Measurements from ENCODE around the gene SIL1.

Gene SIL1

GRCh38 chr5:138949988-138950387 is 248.2 kb downstream of the SIL1 start:
- Mint-ChIP-seq H3K4me1 (ENCODE audit: low read depth) (peaks cover 11% of the 10 kb centered on the region), H3K9me3 (no peaks in the 10 kb centered on the region), H3K4me3 (no peak overlapping the region), H3K36me3 (ENCODE audit: low read depth) (no peaks in the 10 kb centered on the region), H3K27ac (peak overlapping the region; percentile 3), H3K27me3 (ENCODE audit: low read depth) (no peaks in the 10 kb centered on the region)
- no peak for DNase-seq (ENCODE audit: low spot score)

GRCh38 chr5:138949223-138949574 is 249.0 kb downstream of the SIL1 start:
- no peaks in the 10 kb centered on the region for H3K27me3 Mint-ChIP-seq (ENCODE audit: low read depth)
- no peak overlapping the region for H3K4me3 Mint-ChIP-seq
- no peak overlapping the region for H3K27ac Mint-ChIP-seq
- H3K4me1 Mint-ChIP-seq (ENCODE audit: low read depth), result peaks cover 12% of the 10 kb centered on the region
- no peaks in the 10 kb centered on the region for H3K36me3 Mint-ChIP-seq (ENCODE audit: low read depth)
- H3K9me3 Mint-ChIP-seq, result no peaks in the 10 kb centered on the region
- no peak for DNase-seq (ENCODE audit: low spot score)

- no peaks in the 10 kb centered on the region for H3K36me3 Mint-ChIP-seq (ENCODE audit: low read depth)
- DNase-seq (ENCODE audit: low spot score), result no peak
Observed at GRCh38 chr5:138948471-138949222, 249.5 kb downstream of the SIL1 start.

GRCh38 chr5:138947780-138948179 is 250.4 kb downstream of the SIL1 start:
- H3K9me3 Mint-ChIP-seq, result no peaks in the 10 kb centered on the region
- peaks cover 3% of the 10 kb centered on the region for H3K4me1 Mint-ChIP-seq (ENCODE audit: low read depth)
- no peaks in the 10 kb centered on the region for H3K36me3 Mint-ChIP-seq (ENCODE audit: low read depth)
- H3K27me3 Mint-ChIP-seq (ENCODE audit: low read depth), result no peaks in the 10 kb centered on the region
- DNase-seq (ENCODE audit: low spot score), result no peak
- no peak overlapping the region for H3K27ac Mint-ChIP-seq
- no peak overlapping the region for H3K4me3 Mint-ChIP-seq

More at GRCh38 chr5:138948471-138949222, 249.5 kb downstream of the SIL1 start:
- no peak overlapping the region for H3K4me3 Mint-ChIP-seq
- no peaks in the 10 kb centered on the region for H3K9me3 Mint-ChIP-seq
- no peak overlapping the region for H3K27ac Mint-ChIP-seq
- H3K27me3 Mint-ChIP-seq (ENCODE audit: low read depth), result no peaks in the 10 kb centered on the region
- peaks cover 10% of the 10 kb centered on the region for H3K4me1 Mint-ChIP-seq (ENCODE audit: low read depth)

- no peak for DNase-seq (ENCODE audit: low spot score)
- H3K27me3 Mint-ChIP-seq (ENCODE audit: low read depth), result no peaks in the 10 kb centered on the region
- H3K27ac Mint-ChIP-seq, result no peak overlapping the region
- H3K4me1 Mint-ChIP-seq (ENCODE audit: low read depth), result peaks cover 3% of the 10 kb centered on the region
- H3K4me3 Mint-ChIP-seq, result no peak overlapping the region
- no peaks in the 10 kb centered on the region for H3K36me3 Mint-ChIP-seq (ENCODE audit: low read depth)
- H3K9me3 Mint-ChIP-seq, result no peaks in the 10 kb centered on the region
Observed at GRCh38 chr5:138946831-138947560, 251.2 kb downstream of the SIL1 start.

GRCh38 chr5:138946241-138946623 is 251.9 kb downstream of the SIL1 start:
- no peak for DNase-seq (ENCODE audit: low spot score)
- Mint-ChIP-seq H3K4me3 (no peak overlapping the region), H3K27ac (no peak overlapping the region), H3K27me3 (ENCODE audit: low read depth) (no peaks in the 10 kb centered on the region), H3K36me3 (ENCODE audit: low read depth) (no peaks in the 10 kb centered on the region), H3K4me1 (ENCODE audit: low read depth) (peaks cover 3% of the 10 kb centered on the region), H3K9me3 (no peaks in the 10 kb centered on the region)

- no peaks in the 10 kb centered on the region for H3K9me3 Mint-ChIP-seq
- no peaks in the 10 kb centered on the region for H3K36me3 Mint-ChIP-seq (ENCODE audit: low read depth)
- H3K4me1 Mint-ChIP-seq (ENCODE audit: low read depth), result peaks cover 7% of the 10 kb centered on the region
- no peak for DNase-seq (ENCODE audit: low spot score)
- H3K27me3 Mint-ChIP-seq (ENCODE audit: low read depth), result no peaks in the 10 kb centered on the region
- peak overlapping the region; percentile 21 for H3K27ac Mint-ChIP-seq
- H3K4me3 Mint-ChIP-seq, result no peak overlapping the region
Observed at GRCh38 chr5:138945421-138946240, 252.5 kb downstream of the SIL1 start.

GRCh38 chr5:138944527-138945322 is 253.4 kb downstream of the SIL1 start:
- no peak overlapping the region for H3K4me3 Mint-ChIP-seq
- no peaks in the 10 kb centered on the region for H3K36me3 Mint-ChIP-seq (ENCODE audit: low read depth)
- H3K9me3 Mint-ChIP-seq, result no peaks in the 10 kb centered on the region
- H3K27ac Mint-ChIP-seq, result no peak overlapping the region
- DNase-seq (ENCODE audit: low spot score), result no peak
- H3K27me3 Mint-ChIP-seq (ENCODE audit: low read depth), result no peaks in the 10 kb centered on the region
- H3K4me1 Mint-ChIP-seq (ENCODE audit: low read depth), result peaks cover 9% of the 10 kb centered on the region

GRCh38 chr5:138943599-138944173 is 254.5 kb downstream of the SIL1 start:
- DNase-seq (ENCODE audit: low spot score), result no peak
- Mint-ChIP-seq H3K4me1 (ENCODE audit: low read depth) (peaks cover 12% of the 10 kb centered on the region), H3K27ac (no peak overlapping the region), H3K4me3 (no peak overlapping the region), H3K36me3 (ENCODE audit: low read depth) (no peaks in the 10 kb centered on the region), H3K9me3 (no peaks in the 10 kb centered on the region), H3K27me3 (ENCODE audit: low read depth) (no peaks in the 10 kb centered on the region)

- H3K27ac Mint-ChIP-seq, result no peak overlapping the region
- peaks cover 17% of the 10 kb centered on the region for H3K4me1 Mint-ChIP-seq (ENCODE audit: low read depth)
- H3K27me3 Mint-ChIP-seq (ENCODE audit: low read depth), result no peaks in the 10 kb centered on the region
- H3K36me3 Mint-ChIP-seq (ENCODE audit: low read depth), result no peaks in the 10 kb centered on the region
- DNase-seq (ENCODE audit: low spot score), result no peak
- no peak overlapping the region for H3K4me3 Mint-ChIP-seq
- H3K9me3 Mint-ChIP-seq, result no peaks in the 10 kb centered on the region
Observed at GRCh38 chr5:138942861-138943260, 255.3 kb downstream of the SIL1 start.

- Mint-ChIP-seq H3K4me1 (ENCODE audit: low read depth) (peaks cover 17% of the 10 kb centered on the region), H3K27ac (no peak overlapping the region)
- DNase-seq (ENCODE audit: low spot score), result no peak
Observed at GRCh38 chr5:138942066-138942465, 256.1 kb downstream of the SIL1 start.

GRCh38 chr5:138938526-138938925 is 259.6 kb downstream of the SIL1 start:
- Mint-ChIP-seq H3K9me3 (no peaks in the 10 kb centered on the region), H3K4me3 (no peak overlapping the region), H3K4me1 (ENCODE audit: low read depth) (peaks cover 14% of the 10 kb centered on the region)

More at GRCh38 chr5:138942066-138942465, 256.1 kb downstream of the SIL1 start:
- H3K9me3 Mint-ChIP-seq, result no peaks in the 10 kb centered on the region
- no peaks in the 10 kb centered on the region for H3K36me3 Mint-ChIP-seq (ENCODE audit: low read depth)
- H3K4me3 Mint-ChIP-seq, result no peak overlapping the region
- no peaks in the 10 kb centered on the region for H3K27me3 Mint-ChIP-seq (ENCODE audit: low read depth)

More at GRCh38 chr5:138938526-138938925, 259.6 kb downstream of the SIL1 start:
- H3K27me3 Mint-ChIP-seq (ENCODE audit: low read depth), result no peaks in the 10 kb centered on the region
- no peak overlapping the region for H3K27ac Mint-ChIP-seq
- no peaks in the 10 kb centered on the region for H3K36me3 Mint-ChIP-seq (ENCODE audit: low read depth)
- no peak for DNase-seq (ENCODE audit: low spot score)

Measured in T-helper 2 cell treated with Interferon-gamma antibody and Interleukin-4, amounts not matched to agents 5 μg/mL and 100 μg/mL, for 36 hours (primary cell).